SK-N-SH treated with all-trans-retinoic acid at 6 μM for 48 hours (cell line): ENCODE data around the gene TUBB4B.

Experiments used
- ATAC-seq: fragments of 200-7000 bp; cut with Tn5 transposase; 3 replicates; pipeline ENCODE4 v1.9.1; 2020; ENCODE audit warnings: mild to moderate bottlenecking, moderate library complexity
- ARNTL ChIP-seq: fragments of 450-650 bp; formaldehyde crosslinking; IDR thresholded peaks from 2 replicates; pipeline ENCODE4 v1.5.0; 2020; ENCODE audit warnings: low read depth, mild to moderate bottlenecking, moderate library complexity, borderline replicate concordance
- CSDC2 ChIP-seq: fragments of 250-450 bp; sonication (Bioruptor Pico); IDR thresholded peaks from 2 replicates; pipeline ENCODE4 v1.5.0; 2020; ENCODE audit warnings: mild to moderate bottlenecking, moderate library complexity
- ESRRG ChIP-seq: fragments of 250-450 bp; sonication (Bioruptor Pico); IDR thresholded peaks from 2 replicates; pipeline ENCODE4 v1.6.1; 2021; ENCODE audit warnings: mild to moderate bottlenecking
- GLIS3 ChIP-seq: fragments of 250-450 bp; sonication (Bioruptor Pico); IDR thresholded peaks from 2 replicates; pipeline ENCODE4 v1.5.0; 2020; ENCODE audit warnings: mild to moderate bottlenecking, moderate library complexity
- ISL1 ChIP-seq: fragments of 250-450 bp; sonication (Bioruptor Pico); IDR thresholded peaks from 2 replicates; pipeline ENCODE4 v2.1.2; 2022; ENCODE audit warnings: mild to moderate bottlenecking, moderate library complexity
- OSR1 ChIP-seq: fragments of 250-450 bp; sonication (Bioruptor Pico); IDR thresholded peaks from 2 replicates; pipeline ENCODE4 v1.8.0; 2022; ENCODE audit warnings: moderate library complexity, mild to moderate bottlenecking, inconsistent platforms
- POU6F1 ChIP-seq: fragments of 250-450 bp; sonication (Bioruptor Pico); IDR thresholded peaks from 2 replicates; pipeline ENCODE4 v1.8.0; 2021; ENCODE audit warnings: low read depth, mild to moderate bottlenecking, moderate library complexity, borderline replicate concordance
- PPARA ChIP-seq: fragments of 250-450 bp; sonication (Bioruptor Pico); IDR thresholded peaks from 2 replicates; pipeline ENCODE4 v1.5.0; 2020; ENCODE audit warnings: mild to moderate bottlenecking, borderline replicate concordance
- RARB ChIP-seq: fragments of 250-450 bp; sonication (Bioruptor Pico); IDR thresholded peaks from 2 replicates; pipeline ENCODE4 v1.8.0; 2021; ENCODE audit warnings: mild to moderate bottlenecking, moderate library complexity
- SNAI2 ChIP-seq: fragments of 250-450 bp; sonication (Bioruptor Pico); IDR thresholded peaks from 2 replicates; pipeline ENCODE4 v1.5.0; 2020; ENCODE audit warnings: mild to moderate bottlenecking, moderate library complexity
- TCF4 ChIP-seq: fragments of 250-450 bp; sonication (Bioruptor Pico); IDR thresholded peaks from 2 replicates; pipeline ENCODE4 v1.8.0; 2021; ENCODE audit warnings: mild to moderate bottlenecking, moderate library complexity, borderline replicate concordance
- TOX ChIP-seq: fragments of 250-450 bp; sonication (Bioruptor Pico); IDR thresholded peaks from 2 replicates; pipeline ENCODE4 v1.8.0; 2021; ENCODE audit warnings: mild to moderate bottlenecking, moderate library complexity, borderline replicate concordance
- ZC3H10 ChIP-seq: fragments of 250-450 bp; sonication (Bioruptor Pico); IDR thresholded peaks from 2 replicates; pipeline ENCODE4 v1.5.1; 2021; ENCODE audit warnings: mild to moderate bottlenecking, moderate library complexity
- ZFP3 ChIP-seq: fragments of 250-450 bp; sonication (Bioruptor Pico); IDR thresholded peaks from 2 replicates; pipeline ENCODE4 v1.5.0; 2020; ENCODE audit warnings: mild to moderate bottlenecking, moderate library complexity
- ZFP30 ChIP-seq: fragments of 450-650 bp; formaldehyde crosslinking; IDR thresholded peaks from 2 replicates; pipeline ENCODE4 v1.5.0; 2022; ENCODE audit warnings: mild to moderate bottlenecking, moderate library complexity
- ZNF565 ChIP-seq: fragments of 450-650 bp; formaldehyde crosslinking; conservative IDR thresholded peaks from 2 replicates; pipeline ENCODE4 v1.5.0; 2020; ENCODE audit warnings: low read depth, mild to moderate bottlenecking, moderate library complexity
- ZNF8 ChIP-seq: fragments of 450-650 bp; formaldehyde crosslinking; IDR thresholded peaks from 2 replicates; pipeline ENCODE4 v1.5.0; 2020; ENCODE audit warnings: mild to moderate bottlenecking, moderate library complexity
- TF ChIP-seq, protein P1 (sequence below): fragments of 250-450 bp; sonication (Bioruptor Pico); IDR thresholded peaks from 2 replicates; pipeline ENCODE4 v1.5.1; 2021; ENCODE audit warnings: mild to moderate bottlenecking, moderate library complexity
- TF ChIP-seq, protein P2 (sequence below): fragments of 250-450 bp; sonication (Bioruptor Pico); IDR thresholded peaks from 2 replicates; pipeline ENCODE4 v1.5.0; 2020; ENCODE audit warnings: mild to moderate bottlenecking, moderate library complexity
- TF ChIP-seq, protein P3 (sequence below): fragments of 250-450 bp; sonication (Bioruptor Pico); IDR thresholded peaks from 2 replicates; pipeline ENCODE4 v1.8.0; 2020; ENCODE audit warnings: mild to moderate bottlenecking, moderate library complexity, borderline replicate concordance

The TUBB4B gene

DNA sequence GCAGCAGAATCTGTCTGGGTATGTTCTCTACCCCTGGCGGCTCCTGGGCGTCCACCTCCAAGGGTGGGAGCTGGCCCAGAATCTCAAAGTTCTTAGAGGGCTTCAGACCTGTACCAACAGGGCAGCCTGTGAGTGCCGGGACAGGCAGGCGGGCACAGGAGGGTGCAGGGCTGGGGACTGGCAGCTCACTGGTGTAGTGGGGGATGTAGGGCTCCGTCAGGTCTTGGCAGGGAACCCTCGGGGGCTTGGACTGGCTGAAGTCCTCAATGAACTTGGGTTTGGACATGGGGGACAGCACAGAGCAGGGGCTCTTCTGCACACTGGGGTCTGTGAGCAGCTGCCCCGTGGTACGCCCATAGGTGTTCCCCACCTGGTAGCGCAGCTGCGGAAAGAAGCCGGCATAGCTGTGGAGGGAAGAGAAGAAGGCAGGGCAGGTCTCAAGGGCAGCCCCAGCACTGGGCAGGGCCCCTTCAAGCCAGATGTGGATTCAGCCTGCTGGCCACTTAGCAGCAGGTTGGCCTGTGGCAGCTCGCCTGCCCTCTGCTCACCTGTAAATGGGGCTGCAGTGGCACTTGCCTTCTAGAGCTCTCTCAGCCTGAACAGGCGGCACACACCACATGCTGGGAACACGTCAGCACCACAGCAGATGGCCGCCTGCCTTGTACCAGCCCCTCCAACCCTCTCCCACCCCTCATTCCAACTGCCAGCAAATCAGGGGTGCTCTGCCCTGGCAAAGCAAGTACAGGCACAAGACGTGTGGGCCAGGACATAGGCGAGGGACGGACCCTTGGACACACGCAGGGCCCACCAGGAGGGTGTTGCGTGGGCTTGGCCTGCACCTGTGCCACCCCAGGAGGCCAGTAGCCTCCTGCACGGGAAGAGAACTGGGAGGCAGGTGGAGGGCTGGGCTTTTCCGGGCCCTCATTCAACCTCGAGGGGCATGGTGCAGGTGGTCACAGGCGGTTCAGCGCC lies 4.6 kb downstream of the TUBB4B start:
- TF ChIP-seq ZFP3 (CRISPR knock-in tag) (no peak), TOX (CRISPR knock-in tag) (no peak), ESRRG (CRISPR knock-in tag) (no peak), ZNF565 (CRISPR knock-in tag) (no peak), ZNF8 (CRISPR knock-in tag) (no peak), POU6F1 (no peak), GLIS3 (CRISPR knock-in tag) (no peak), RARB (CRISPR knock-in tag) (no peak), ZFP30 (no peak), CSDC2 (CRISPR knock-in tag) (no peak), PPARA (CRISPR knock-in tag) (no peak), ARNTL (CRISPR knock-in tag) (no peak), ZC3H10 (no peak), TCF4 (CRISPR knock-in tag) (no peak)
- TF ChIP-seq, protein P1, sequence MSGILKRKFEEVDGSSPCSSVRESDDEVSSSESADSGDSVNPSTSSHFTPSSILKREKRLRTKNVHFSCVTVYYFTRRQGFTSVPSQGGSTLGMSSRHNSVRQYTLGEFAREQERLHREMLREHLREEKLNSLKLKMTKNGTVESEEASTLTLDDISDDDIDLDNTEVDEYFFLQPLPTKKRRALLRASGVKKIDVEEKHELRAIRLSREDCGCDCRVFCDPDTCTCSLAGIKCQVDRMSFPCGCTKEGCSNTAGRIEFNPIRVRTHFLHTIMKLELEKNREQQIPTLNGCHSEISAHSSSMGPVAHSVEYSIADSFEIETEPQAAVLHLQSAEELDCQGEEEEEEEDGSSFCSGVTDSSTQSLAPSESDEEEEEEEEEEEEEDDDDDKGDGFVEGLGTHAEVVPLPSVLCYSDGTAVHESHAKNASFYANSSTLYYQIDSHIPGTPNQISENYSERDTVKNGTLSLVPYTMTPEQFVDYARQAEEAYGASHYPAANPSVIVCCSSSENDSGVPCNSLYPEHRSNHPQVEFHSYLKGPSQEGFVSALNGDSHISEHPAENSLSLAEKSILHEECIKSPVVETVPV (CRISPR knock-in tag): no peak
- TF ChIP-seq, protein P2, sequence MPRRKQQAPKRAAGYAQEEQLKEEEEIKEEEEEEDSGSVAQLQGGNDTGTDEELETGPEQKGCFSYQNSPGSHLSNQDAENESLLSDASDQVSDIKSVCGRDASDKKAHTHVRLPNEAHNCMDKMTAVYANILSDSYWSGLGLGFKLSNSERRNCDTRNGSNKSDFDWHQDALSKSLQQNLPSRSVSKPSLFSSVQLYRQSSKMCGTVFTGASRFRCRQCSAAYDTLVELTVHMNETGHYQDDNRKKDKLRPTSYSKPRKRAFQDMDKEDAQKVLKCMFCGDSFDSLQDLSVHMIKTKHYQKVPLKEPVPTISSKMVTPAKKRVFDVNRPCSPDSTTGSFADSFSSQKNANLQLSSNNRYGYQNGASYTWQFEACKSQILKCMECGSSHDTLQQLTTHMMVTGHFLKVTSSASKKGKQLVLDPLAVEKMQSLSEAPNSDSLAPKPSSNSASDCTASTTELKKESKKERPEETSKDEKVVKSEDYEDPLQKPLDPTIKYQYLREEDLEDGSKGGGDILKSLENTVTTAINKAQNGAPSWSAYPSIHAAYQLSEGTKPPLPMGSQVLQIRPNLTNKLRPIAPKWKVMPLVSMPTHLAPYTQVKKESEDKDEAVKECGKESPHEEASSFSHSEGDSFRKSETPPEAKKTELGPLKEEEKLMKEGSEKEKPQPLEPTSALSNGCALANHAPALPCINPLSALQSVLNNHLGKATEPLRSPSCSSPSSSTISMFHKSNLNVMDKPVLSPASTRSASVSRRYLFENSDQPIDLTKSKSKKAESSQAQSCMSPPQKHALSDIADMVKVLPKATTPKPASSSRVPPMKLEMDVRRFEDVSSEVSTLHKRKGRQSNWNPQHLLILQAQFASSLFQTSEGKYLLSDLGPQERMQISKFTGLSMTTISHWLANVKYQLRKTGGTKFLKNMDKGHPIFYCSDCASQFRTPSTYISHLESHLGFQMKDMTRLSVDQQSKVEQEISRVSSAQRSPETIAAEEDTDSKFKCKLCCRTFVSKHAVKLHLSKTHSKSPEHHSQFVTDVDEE (CRISPR knock-in tag): no peak
- TF ChIP-seq, protein P3, sequence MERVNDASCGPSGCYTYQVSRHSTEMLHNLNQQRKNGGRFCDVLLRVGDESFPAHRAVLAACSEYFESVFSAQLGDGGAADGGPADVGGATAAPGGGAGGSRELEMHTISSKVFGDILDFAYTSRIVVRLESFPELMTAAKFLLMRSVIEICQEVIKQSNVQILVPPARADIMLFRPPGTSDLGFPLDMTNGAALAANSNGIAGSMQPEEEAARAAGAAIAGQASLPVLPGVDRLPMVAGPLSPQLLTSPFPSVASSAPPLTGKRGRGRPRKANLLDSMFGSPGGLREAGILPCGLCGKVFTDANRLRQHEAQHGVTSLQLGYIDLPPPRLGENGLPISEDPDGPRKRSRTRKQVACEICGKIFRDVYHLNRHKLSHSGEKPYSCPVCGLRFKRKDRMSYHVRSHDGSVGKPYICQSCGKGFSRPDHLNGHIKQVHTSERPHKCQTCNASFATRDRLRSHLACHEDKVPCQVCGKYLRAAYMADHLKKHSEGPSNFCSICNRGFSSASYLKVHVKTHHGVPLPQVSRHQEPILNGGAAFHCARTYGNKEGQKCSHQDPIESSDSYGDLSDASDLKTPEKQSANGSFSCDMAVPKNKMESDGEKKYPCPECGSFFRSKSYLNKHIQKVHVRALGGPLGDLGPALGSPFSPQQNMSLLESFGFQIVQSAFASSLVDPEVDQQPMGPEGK (CRISPR knock-in tag): no peak
- ATAC-seq: peak; percentile 1; the same call in 2 of the 3 replicates

DNA sequence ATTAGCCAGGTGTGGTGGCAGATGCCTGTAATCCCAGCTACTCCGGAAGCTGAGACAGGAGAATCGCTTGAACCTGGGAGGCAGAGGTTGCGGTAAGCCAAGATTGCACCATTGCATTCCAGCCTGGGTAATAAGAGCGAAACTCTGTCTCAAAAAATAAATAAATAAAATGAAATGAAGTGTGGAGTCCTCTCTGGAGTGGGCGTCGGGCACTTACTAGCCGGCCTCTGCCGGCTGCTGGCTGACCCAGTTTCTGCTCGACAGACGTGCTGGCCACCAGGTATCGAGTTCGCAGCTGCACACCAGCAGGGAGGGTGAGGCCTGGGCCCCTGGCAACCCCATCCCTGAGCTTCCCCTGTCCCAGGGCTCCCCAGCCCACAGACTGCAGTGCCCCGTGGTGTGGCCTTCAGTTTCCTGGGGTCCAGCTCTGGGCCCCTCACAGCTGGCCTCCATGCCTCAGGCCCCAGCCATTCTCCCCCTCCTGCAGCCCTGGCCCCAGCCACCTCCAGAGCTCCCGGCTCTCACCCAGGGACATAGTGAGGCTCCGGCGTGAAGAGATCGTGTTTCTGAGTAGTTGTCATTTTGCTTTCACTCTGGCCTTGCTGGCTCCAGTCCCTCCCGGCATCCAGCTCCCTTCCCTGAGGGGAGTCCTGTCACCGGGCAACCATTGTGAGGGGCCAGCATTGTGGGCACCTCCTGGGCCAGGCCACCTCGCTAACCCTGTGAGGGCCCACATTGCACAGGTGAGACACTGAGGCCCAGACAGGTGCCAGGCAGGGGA lies 6.2 kb downstream of the TUBB4B start:
- TF ChIP-seq, protein P2 (CRISPR knock-in tag): no peak
- TF ChIP-seq OSR1 (CRISPR knock-in tag) (no peak), ISL1 (CRISPR knock-in tag) (no peak), TCF4 (CRISPR knock-in tag) (no peak), SNAI2 (CRISPR knock-in tag) (no peak), ZNF565 (CRISPR knock-in tag) (no peak)

More for the DNA sequence above, 6.2 kb downstream of the TUBB4B start:
- ATAC-seq: no peak
